K562 (cell line): ENCODE results near the gene GRIN2A. TPM values are rescaled to one million over a fixed set of nuclear protein-coding genes. Genes with fewer than 3 reads are reported as not detected.

ENCODE experiments used
- ATAC-seq: fragments of 200-7000 bp; cut with Tn5 transposase; 3 replicates; pipeline ENCODE4 v1.9.1; 2020; ENCODE audit warnings: moderate library complexity
- BruUV-seq: library from RNA; stranded (reverse); fragments of 400-500 nt; replicated peaks from 2 replicates; lab custom pipeline; 2021; lab: Mats Ljungman, UMichigan
- CTCF ChIA-PET: fragments of 300-600 bp; formaldehyde crosslinking; extraction: SDS; loops from one replicate; lab custom pipeline; 2021; ENCODE audit warnings: low intra/inter-chr PET ratio; lab: Yijun Ruan, JAX
- POLR2A ChIA-PET: fragments of 300-600, 350-650 bp; sonication (Branson Sonifier 250); formaldehyde crosslinking; extraction: SDS; loops from one replicate; lab custom pipeline; 2021; ENCODE audit warnings: antibody characterized with exemption, inconsistent platforms; lab: Yijun Ruan, JAX
- DNase-seq, 4 experiments: peaks; one replicate each; pipeline versions ENCODE4 v3.0.0 to v3.0.0-alpha.2; 2011 to 2018; ENCODE audit warnings: low spot score in 3 of 4, mixed read lengths in 3 of 4; ENCODE audit errors: extremely low read depth in 1 of 4
- FAIRE-seq: peaks from 2 replicates; lab custom pipeline; 2011; peaks lifted over from hg19 to GRCh38; lab: Jason Lieb, UNC
- H2AFZ ChIP-seq: 2 replicates; pipeline ENCODE4 v1.6.0; 2011; ENCODE audit warnings: low read depth, low read length, control low read depth, inconsistent platforms
- H3K27ac ChIP-seq: fragments of 200-600 bp; 3 replicates; pipeline ENCODE4 v1.8.0; 2011; ENCODE audit warnings: low read depth, mild to moderate bottlenecking, control low read depth, inconsistent platforms, low read length, moderate library complexity, mixed read lengths; ENCODE audit errors: extremely low read depth
- H3K27me3 ChIP-seq, 2 experiments: fragments of 300-600 bp in 1 of 2; 2 replicates in 1 of 2; 3 replicates in 1 of 2; pipeline versions ENCODE4 v1.6.0 to v1.8.0; 2011; ENCODE audit warnings: inconsistent platforms in 2 of 2, low read length in 2 of 2, mild to moderate bottlenecking in 1 of 2, mixed read lengths in 1 of 2, moderate library complexity in 1 of 2; ENCODE audit not compliant: control insufficient read depth in 2 of 2, insufficient read depth in 2 of 2
- H3K36me3 ChIP-seq: fragments of 300-600 bp; 3 replicates; pipeline ENCODE4 v1.8.0; 2011; ENCODE audit warnings: mild to moderate bottlenecking, low read length, inconsistent platforms; ENCODE audit not compliant: control insufficient read depth, insufficient read depth
- H3K4me1 ChIP-seq, 2 experiments: fragments of 200-600 bp in 1 of 2; replicated peaks in 1 of 2; 2 replicates in 1 of 2; 3 replicates in 1 of 2; pipeline versions ENCODE4 v1.5.1 to v1.8.0; 2011; ENCODE audit warnings: inconsistent platforms in 2 of 2, low read length in 2 of 2, mild to moderate bottlenecking in 1 of 2, mixed read lengths in 1 of 2, moderate library complexity in 1 of 2; ENCODE audit not compliant: control insufficient read depth in 2 of 2, insufficient read depth in 2 of 2
- H3K4me2 ChIP-seq: 2 replicates; pipeline ENCODE4 v1.6.1; 2011; ENCODE audit warnings: low read length, control low read depth, inconsistent platforms, mixed read lengths; ENCODE audit not compliant: insufficient read depth
- H3K4me3 ChIP-seq: fragments of 200-600 bp; sonication (generic), shearing (Covaris generic); 2 replicates; pipeline ENCODE4 v1.5.1; 2016; ENCODE audit warnings: control low read depth, inconsistent platforms
- H3K79me2 ChIP-seq: fragments of 200-600 bp; 3 replicates; pipeline ENCODE4 v1.8.0; 2011; ENCODE audit warnings: low read length, inconsistent platforms; ENCODE audit not compliant: control insufficient read depth, insufficient read depth
- H3K9ac ChIP-seq, 2 experiments: 2 replicates each; pipeline versions ENCODE4 v1.6.0 to v1.6.1; 2011; ENCODE audit warnings: low read depth in 2 of 2, low read length in 2 of 2, control low read depth in 1 of 2, inconsistent platforms in 1 of 2, mild to moderate bottlenecking in 1 of 2, mixed read lengths in 1 of 2; ENCODE audit not compliant: insufficient read depth in 1 of 2
- H3K9me1 ChIP-seq: one replicate; pipeline ENCODE4 v1.6.0; 2011; ENCODE audit warnings: inconsistent platforms, mild to moderate bottlenecking, low read length, moderate library complexity; ENCODE audit not compliant: control insufficient read depth, insufficient read depth
- H3K9me3 ChIP-seq: replicated peaks from 2 replicates; pipeline ENCODE4 v1.5.1; 2011; ENCODE audit warnings: low read depth, low read length, inconsistent platforms; ENCODE audit not compliant: control insufficient read depth, insufficient read depth
- H4K20me1 ChIP-seq: replicated peaks from 2 replicates; pipeline ENCODE4 v1.6.1; 2011; ENCODE audit warnings: low read length, inconsistent platforms, mixed read lengths; ENCODE audit not compliant: control insufficient read depth, insufficient read depth
- CXXC5 ChIP-seq: fragments of 250-450 bp; sonication (Bioruptor Pico); IDR thresholded peaks from 2 replicates; pipeline ENCODE4 v1.8.0; 2022; ENCODE audit warnings: inconsistent platforms, mild to moderate bottlenecking, moderate library complexity
- HBP1 ChIP-seq: fragments of 450-650 bp; formaldehyde crosslinking; IDR thresholded peaks from 2 replicates; pipeline ENCODE4 v1.4.0; 2022; ENCODE audit warnings: missing genetic modification characterization
- L3MBTL2 ChIP-seq: fragments of 450-650 bp; IDR thresholded peaks from 2 replicates; pipeline ENCODE4 v1.6.1; 2016; ENCODE audit warnings: mild to moderate bottlenecking, moderate library complexity
- NFYB ChIP-seq: IDR thresholded peaks from 2 replicates; pipeline ENCODE4 v1.6.1; 2011; ENCODE audit warnings: mild to moderate bottlenecking, moderate library complexity; ENCODE audit not compliant: insufficient read length; ENCODE audit errors: extremely low read depth
- RAD51 ChIP-seq: fragments of 450-650 bp; IDR thresholded peaks from 2 replicates; pipeline ENCODE4 v1.7.1; 2016; ENCODE audit warnings: low read depth, mild to moderate bottlenecking, borderline replicate concordance
- RBM39 ChIP-seq: fragments of 200-400 bp; formaldehyde crosslinking; optimal IDR thresholded peaks from 2 replicates; pipeline ENCODE3; 2018; ENCODE audit warnings: low read depth, low read length
- SMARCB1 ChIP-seq: IDR thresholded peaks from 2 replicates; pipeline ENCODE4 v1.6.1; 2011; ENCODE audit warnings: improper control_type of control experiment, low read depth; ENCODE audit not compliant: insufficient read length
- TEAD2 ChIP-seq: fragments of 450-650 bp; IDR thresholded peaks from 2 replicates; pipeline ENCODE4 v1.6.1; 2016; ENCODE audit warnings: missing genetic modification characterization, control low read depth, missing compliant biosample characterization
- THRB ChIP-seq: fragments of 450-650 bp; formaldehyde crosslinking; conservative IDR thresholded peaks from 2 replicates; pipeline ENCODE4 v1.4.0; 2022; ENCODE audit warnings: mild to moderate bottlenecking, missing genetic modification characterization
- ZNF23 ChIP-seq: fragments of 250-450 bp; sonication (Bioruptor Pico); IDR thresholded peaks from 2 replicates; pipeline ENCODE4 v1.4.0; 2020; ENCODE audit warnings: mild to moderate bottlenecking
- WGBS: fragments of 100-300 bp; shearing (Covaris generic); methylation state at CpG from one replicate; pipeline ENCODE4 v1.1.6; 2016; ENCODE audit warnings: low coverage, mixed read lengths; ENCODE audit not compliant: insufficient coverage; ENCODE audit errors: missing lambda C conversion rate; 5-methylcytosine and 5-hydroxymethylcytosine counted together
- in situ Hi-C: fragments of 300-500 bp; cut with MboI; formaldehyde crosslinking; loops from 4 replicates; pipeline ENCODE4 v1.15.0; 2018; ENCODE audit warnings: inconsistent platforms, mixed read lengths
- intact Hi-C: fragments of 100-400 bp; cut with micrococcal nuclease; formaldehyde crosslinking; loops from 2 replicates; pipeline ENCODE4 v1.14.2; 2022
- polyA plus RNA-seq, 8 experiments: library from polyadenylated mRNA; depleted of rRNA in 4 of 8; stranded (reverse) in 5 of 8; unstranded in 3 of 8; fragments of >200 nt; fragmentation: Nextera tagmentation in 2 of 8; fragmentation: Illumina TruSeq in 1 of 8; extraction: Ambion mirVana in 2 of 8; extraction: Trizol in 1 of 8; gene quantifications; 2 replicates each; pipeline versions ENCODE4 v1.2.1 to v1.2.3, GENCODE V29; 2011 to 2014; ENCODE audit warnings: inconsistent platforms in 1 of 8, missing spikeins in 1 of 8
- total RNA-seq, 7 experiments: library from RNA; depleted of rRNA in 6 of 7; stranded (reverse); fragments of >200 nt in 6 of 7; fragmentation: Illumina TruSeq in 2 of 7; extraction: Trizol in 2 of 7; gene quantifications; 2 replicates each; pipeline versions ENCODE4 v1.2.1 to v1.2.3, GENCODE V29; 2011 to 2021; ENCODE audit warnings: low replicate concordance in 1 of 7

The GRIN2A gene
- total and polyA plus RNA-seq, 9 of the 15 experiments (the other 6 are each of a cell fraction or from before 2014, with no cell fraction given), result not detected

- no peak for FAIRE-seq
- no peak for DNase-seq
- Histone ChIP-seq H3K36me3 (no peaks in the 10 kb centered on the region), H4K20me1 (no peaks in the 10 kb centered on the region), H3K4me1 (no peaks in the 10 kb centered on the region), H2AFZ (no peak overlapping the region), H3K79me2 (no peaks in the 10 kb centered on the region), H3K27me3 (no peaks in the 10 kb centered on the region), H3K27ac (no peak overlapping the region), H3K9ac (no peak overlapping the region), H3K9me3 (no peaks in the 10 kb centered on the region), H3K4me3 (no peak overlapping the region), H3K4me2 (no peak overlapping the region), H3K9me1 (no peaks in the 10 kb centered on the region)
- BruUV-seq, result no TSS peak
- ATAC-seq, result no peak
- TF ChIP-seq TEAD2 (tag) (no peak), CXXC5 (CRISPR knock-in tag) (no peak), HBP1 (CRISPR knock-in tag) (no peak), ZNF23 (no peak), SMARCB1 (no peak)
- POLR2A ChIA-PET, result no interaction called here
- in situ Hi-C loops (no loop called here), intact Hi-C loops (no loop called here)
- 0% methylated on average over 3 of the region's 4 CpGs for WGBS
- CTCF ChIA-PET, result no interaction called here
Observed at GRCh38 chr16:10048850-10049249, 133.4 kb downstream of the GRIN2A start.

- POLR2A ChIA-PET, result no interaction called here
- H3K4me1 ChIP-seq, result no peaks in the 10 kb centered on the region
- CTCF ChIA-PET, result no interaction called here
- no peak for ATAC-seq
- no peak overlapping the region for H3K4me2 ChIP-seq
- H2AFZ ChIP-seq, result no peak overlapping the region
- no peak overlapping the region for H3K4me3 ChIP-seq
- no peak for FAIRE-seq
- intact Hi-C loops (no loop called here), in situ Hi-C loops (no loop called here)
- no peaks in the 10 kb centered on the region for H3K9me1 ChIP-seq
- H3K9me3 ChIP-seq, result no peaks in the 10 kb centered on the region
- BruUV-seq, result no TSS peak
- H3K36me3 ChIP-seq, result no peaks in the 10 kb centered on the region
- no peaks in the 10 kb centered on the region for H3K27me3 ChIP-seq
- H3K27ac ChIP-seq, result no peak overlapping the region
- H3K79me2 ChIP-seq, result no peaks in the 10 kb centered on the region
- no peaks in the 10 kb centered on the region for H4K20me1 ChIP-seq
- no peak overlapping the region for H3K9ac ChIP-seq
- no peak for DNase-seq
- TF ChIP-seq L3MBTL2, result no peak
- no peak for TF ChIP-seq THRB (CRISPR knock-in tag)
- peak; percentile 9 for TF ChIP-seq NFYB
- no peak for TF ChIP-seq RBM39
- TF ChIP-seq RAD51, result no peak
- WGBS, result 0% methylated on average over 4 of the region's 4 CpGs
Observed at GRCh38 chr16:10045947-10046346, 136.3 kb downstream of the GRIN2A start.
